Heart right ventricle (tissue), 16 donors: ENCODE measurements around the gene MT1X. TPM values are rescaled to one million over a fixed set of nuclear protein-coding genes. Genes with fewer than 3 reads are reported as not detected.
"Not testable (repeated sequence)": the region's sequence is repeated elsewhere in the genome, so short reads cannot be mapped to it uniquely, and the experiment has no call there.

Experiments used
- ATAC-seq, 8 donors: fragments of 200-7000 bp; cut with Tn5 transposase; one replicate each; pipeline ENCODE4 v1.9.1; 2020; ENCODE audit warnings: mild to moderate bottlenecking in 8 of 8, moderate library complexity in 8 of 8, moderate number of reproducible peaks in 1 of 8
- DNase-seq, 2 donors: peaks; one replicate each; pipeline ENCODE4 v3.0.0-alpha.2; 2020
- H3K27ac ChIP-seq, 10 donors: fragments of 200-600 bp; sonication (generic) in 2 of 10; one replicate each; pipeline versions ENCODE4 v1.5.0 to v1.8.0; 2020 to 2022; ENCODE audit warnings: mild to moderate bottlenecking in 3 of 10
- H3K27me3 ChIP-seq, 7 donors: fragments of 200-600 bp; one replicate each; pipeline ENCODE4 v1.8.0; 2021 to 2022; ENCODE audit warnings: mild to moderate bottlenecking in 2 of 7
- H3K36me3 ChIP-seq, 9 donors: fragments of 200-600 bp; sonication (generic) in 1 of 9; one replicate each; pipeline versions ENCODE4 v1.5.0 to v1.8.0; 2020 to 2022; ENCODE audit warnings: mild to moderate bottlenecking in 2 of 9
- H3K4me1 ChIP-seq, 9 donors: fragments of 200-600 bp; sonication (generic) in 1 of 9; one replicate each; pipeline versions ENCODE4 v1.5.0 to v1.8.0; 2020 to 2022; ENCODE audit warnings: mild to moderate bottlenecking in 4 of 9
- H3K4me3 ChIP-seq, 10 donors: fragments of 200-600 bp; sonication (generic) in 2 of 10; one replicate each; pipeline versions ENCODE4 v1.5.0 to v1.8.0; 2020 to 2022; ENCODE audit warnings: mild to moderate bottlenecking in 7 of 10, moderate library complexity in 2 of 10
- H3K9me3 ChIP-seq, 11 donors: fragments of 200-600 bp in 10 of 11; sonication (generic) in 2 of 11; one replicate each; pipeline versions ENCODE4 v1.5.0 to v1.8.0; 2013 to 2022; ENCODE audit warnings: mild to moderate bottlenecking in 2 of 11, control low read depth in 1 of 11, moderate library complexity in 1 of 11
- CTCF ChIP-seq, 9 donors: fragments of 200-600 bp; sonication (generic) in 2 of 9; IDR thresholded peaks; one replicate each; pipeline versions ENCODE4 v1.5.0 to v1.8.0; 2021 to 2022; ENCODE audit warnings: antibody characterized with exemption in 9 of 9, mild to moderate bottlenecking in 5 of 9, moderate library complexity in 1 of 9
- WGBS, 2 donors: extraction: QIAGEN DNeasy Blood & Tissue Kit; methylation state at CpG; one replicate each; pipeline ENCODE4 v1.1.7; 2013; ENCODE audit warnings: inconsistent platforms in 1 of 2; 5-methylcytosine and 5-hydroxymethylcytosine counted together
- intact Hi-C, 10 donors: fragments of 100-400 bp; cut with DNase I; formaldehyde crosslinking; loops; one replicate each; pipeline versions ENCODE4 v1.11.1 to v1.14.2; 2022
- polyA plus RNA-seq, 2 donors: library from polyadenylated mRNA; stranded (reverse); fragments of 200-250 nt; gene quantifications; one replicate each; pipeline ENCODE4 v1.2.3, GENCODE V29; 2013
- total RNA-seq, 10 donors: library from RNA; stranded (reverse); fragmentation: NEBNext Ultra II Directional in 3 of 10; extraction: Animal tissue kit (Norgen Biotek cat#: 25700) in 3 of 10; gene quantifications; one replicate each; pipeline versions ENCODE4 v1.2.1 to v1.2.4, GENCODE V29; 2021 to 2023
- donor health status: Arrhythmogenic right ventricular cardiomyopathy.
- donor health status: ischemic (EF 13 %, LVEDD 7.1; RV severe dilation, severe dysfunction).
- donor health status: healthy with polysubstance abuse.
- donor health status: DM: no; HTN: yes; CAD: no.
- donor health status: DM: no; HTN: no; CAD: no.
- donor health status: ischemic (EF 25% LVEDD 6.9; RV normal size, moderate dysfunction).
- donor health status: ischemic (EF 25% LVEDD 5.7; RV mildly dilated, moderate dysfunction).
- donor health status: healthy.
- donor health status: DM: yes; HTN: yes; CAD: no.
- donor health status: Ischemic cardiomyopathy.
- donor health status: ischemic (EF 35%, LVEDD 5.7; RV mildly dilated, moderate dysfunction).
- donor health status: nonischemic (EF 11% LVEDD 7.7; RV severe dilation, severe dysfunction).
- donor health status: DM: yes; HTN: yes; CAD: no.
- donor health status: PGD.
- donor health status: ischemic (EF 29% LVEDD 5.4; RV normal size, mild dysfunction).
- donor health status: nonischemic (EF 23%, LVEDD 6.1; RV moderate dilation, normal function).

Gene MT1X
- total and polyA plus RNA-seq, 12 donors = 15.8 to 616 (median 101) TPM

GRCh38 chr16:56669005-56669839, 13.0 kb upstream of the MT1X start, which contains the start of gene MT1H:
Gene MT1H, plus strand, starts transcription at chr16:56669814. Its CDS starts 71 bp downstream, at chr16:56669885.
- Histone ChIP-seq H3K9me3 (no peaks in the 10 kb centered on the region), H3K27ac (no peak within 1 kb of the TSS), H3K4me3 (peak within 1 kb of the TSS in 1 of 10 donors; percentile 12), H3K27me3 (peaks cover 6 to 99% (median 78%) of the 10 kb centered on the region in 7 donors), H3K4me1 (peaks cover 0 to 23% (median 16%) of the 10 kb centered on the region in 9 donors), H3K36me3 (no peaks in the 10 kb centered on the region)
- TF ChIP-seq CTCF (IDR thresholded peaks at IDR 0.05) = no peak
- 9 to 13% methylated on average over 37 to 38 of the region's 38 CpGs for WGBS, 2 donors
- intact Hi-C loops = no loop called here
- ATAC-seq = peak in 1 of 8 donors; percentile 35
- no peak for DNase-seq

GRCh38 chr16:56669840-56670619, 12.2 kb upstream of the MT1X start:
- Histone ChIP-seq H3K36me3 (no peaks in the 10 kb centered on the region), H3K27me3 (peaks cover 6 to 98% (median 74%) of the 10 kb centered on the region in 7 donors), H3K4me1 (peaks cover 0 to 23% (median 16%) of the 10 kb centered on the region in 9 donors), H3K9me3 (no peaks in the 10 kb centered on the region), H3K27ac (no peak overlapping the region), H3K4me3 (peak overlapping the region in 1 of 10 donors; percentile 12)
- intact Hi-C loops = no loop called here
- TF ChIP-seq CTCF (IDR thresholded peaks at IDR 0.05) = no peak
- no peak for ATAC-seq
- 15 to 20% methylated on average over 19 of the region's 19 CpGs for WGBS, 2 donors
- no peak for DNase-seq

GRCh38 chr16:56670620-56670934, 11.7 kb upstream of the MT1X start:
- DNase-seq = no peak
- WGBS, 2 donors = 36 to 55% methylated on average over 2 of the region's 2 CpGs
- Histone ChIP-seq H3K4me1 (peaks cover 0 to 24% (median 16%) of the 10 kb centered on the region in 9 donors), H3K4me3 (no peak overlapping the region), H3K27ac (no peak overlapping the region), H3K9me3 (no peaks in the 10 kb centered on the region), H3K27me3 (peaks cover 6 to 98% (median 74%) of the 10 kb centered on the region in 7 donors), H3K36me3 (no peaks in the 10 kb centered on the region)
- ATAC-seq = no peak
- intact Hi-C loops = no loop called here
- TF ChIP-seq CTCF (IDR thresholded peaks at IDR 0.05) = no peak

- H3K4me3 ChIP-seq, ATAC-seq, H3K9me3 ChIP-seq, H3K27ac ChIP-seq, H3K36me3 ChIP-seq, DNase-seq: not testable (repeated sequence)
- H3K4me1 ChIP-seq = peaks cover 0 to 32% (median 16%) of the 10 kb centered on the region in 9 donors
- 60 to 74% methylated on average over 2 of the region's 2 CpGs for WGBS, 2 donors
- peaks cover 6 to 98% (median 73%) of the 10 kb centered on the region in 7 donors for H3K27me3 ChIP-seq
- intact Hi-C loops = loop anchor here in 1 of 10 donors (2.0 kb wide), 1 partner anchor 31 kb away; no protein-coding TSS in a partner anchor
These were observed 10.6 kb upstream of the MT1X start for GRCh38 chr16:56671691-56672090.

- H3K36me3 ChIP-seq, H3K27ac ChIP-seq, H3K4me3 ChIP-seq, DNase-seq, H3K9me3 ChIP-seq, ATAC-seq: not testable (repeated sequence)
- 72 to 94% methylated on average over 3 of the region's 3 CpGs for WGBS, 2 donors
- intact Hi-C loops = loop anchor here in 1 of 10 donors (2.0 kb wide), 1 partner anchor 31 kb away; no protein-coding TSS in a partner anchor
- Histone ChIP-seq H3K27me3 (peaks cover 6 to 97% (median 69%) of the 10 kb centered on the region in 7 donors), H3K4me1 (peaks cover 0 to 32% (median 16%) of the 10 kb centered on the region in 9 donors)
These were observed 10.1 kb upstream of the MT1X start for GRCh38 chr16:56672171-56672570.
